ENCODE measurements around the gene FAXDC2. TPM values are rescaled to one million over a fixed set of nuclear protein-coding genes. Genes with fewer than 3 reads are reported as not detected.

FAXDC2 gene
- total and polyA plus RNA-seq, 2 of the 8 experiments (the other 6 are each of a cell fraction or from before 2014, with no cell fraction given) = 3.7 to 5.9 TPM

GRCh38 chr5:154820383-154820782, 30.0 kb downstream of the FAXDC2 start (continued):
- TF ChIP-seq POLR2A (IDR thresholded peaks at IDR 0.05; ENCODE audit: control extremely low read depth in 1 of 2, low read depth in 2 of 2, low read length in 2 of 2) (no peak), POLR2AphosphoS5 (IDR thresholded peaks at IDR 0.05; ENCODE audit: low read depth, low read length) (no peak), HDAC6 (IDR thresholded peaks at IDR 0.05; ENCODE audit: low read depth, low read length) (no peak)
